Fibroblast of lung (primary cell): ENCODE measurements around the gene SP140. TPM values are rescaled to one million over a fixed set of nuclear protein-coding genes. Genes with fewer than 3 reads are reported as not detected.
"Not testable (repeated sequence)": the region's sequence is repeated elsewhere in the genome, so short reads cannot be mapped to it uniquely, and the experiment has no call there.

Experiments
- DNase-seq, 2 donors: peaks; one replicate each; pipeline versions ENCODE4 v3.0.0 to v3.0.0-alpha.2; 2010; ENCODE audit warnings: low read depth in 2 of 2
- H2AFZ ChIP-seq: 2 replicates; pipeline ENCODE4 v1.5.1; 2012; ENCODE audit warnings: low read length, control low read depth, inconsistent platforms
- H3K27ac ChIP-seq: 2 replicates; pipeline ENCODE4 v1.5.1; 2011; ENCODE audit warnings: low read length, control low read depth; ENCODE audit not compliant: insufficient read depth
- H3K27me3 ChIP-seq: 2 replicates; pipeline ENCODE4 v1.5.1; 2011; ENCODE audit warnings: mild to moderate bottlenecking, low read length; ENCODE audit not compliant: control insufficient read depth, insufficient read depth
- H3K36me3 ChIP-seq: 2 replicates; pipeline ENCODE4 v1.5.1; 2011; ENCODE audit warnings: low read length; ENCODE audit not compliant: control insufficient read depth, insufficient read depth
- H3K4me1 ChIP-seq: 2 replicates; pipeline ENCODE4 v1.5.1; 2011; ENCODE audit warnings: low read length; ENCODE audit not compliant: control insufficient read depth, insufficient read depth; ENCODE audit errors: extremely low read depth
- H3K4me2 ChIP-seq: 2 replicates; pipeline ENCODE4 v1.5.1; 2011; ENCODE audit warnings: low read length, control low read depth; ENCODE audit not compliant: insufficient read depth; ENCODE audit errors: extremely low read depth
- H3K4me3 ChIP-seq, 4 experiments: fragments of 200-600 bp in 1 of 4; sonication (generic) in 1 of 4; replicated peaks in 1 of 4; 2 replicates each; pipeline ENCODE4 v1.5.1; 2011 to 2016; ENCODE audit warnings: low read length in 4 of 4, low read depth in 3 of 4, mild to moderate bottlenecking in 3 of 4, control low read depth in 2 of 4, inconsistent platforms in 1 of 4, mixed read lengths in 1 of 4; ENCODE audit not compliant: insufficient read depth in 1 of 4; ENCODE audit errors: control extremely low read depth in 1 of 4
- H3K79me2 ChIP-seq: 2 replicates; pipeline ENCODE4 v1.5.1; 2012; ENCODE audit warnings: mild to moderate bottlenecking, low read length, inconsistent platforms; ENCODE audit not compliant: control insufficient read depth, insufficient read depth
- H3K9ac ChIP-seq: 2 replicates; pipeline ENCODE4 v1.5.1; 2011; ENCODE audit warnings: mild to moderate bottlenecking, low read length, control low read depth; ENCODE audit not compliant: insufficient read depth
- H3K9me3 ChIP-seq: 2 replicates; pipeline ENCODE4 v1.5.1; 2012; ENCODE audit warnings: low read depth, low read length; ENCODE audit not compliant: control insufficient read depth, insufficient read depth
- H4K20me1 ChIP-seq: 2 replicates; pipeline ENCODE4 v1.5.1; 2011; ENCODE audit warnings: low read length; ENCODE audit not compliant: control insufficient read depth, insufficient read depth; ENCODE audit errors: extremely low read depth
- EZH2 ChIP-seq: IDR thresholded peaks from 2 replicates; pipeline ENCODE4 v1.5.1; 2012; ENCODE audit warnings: low read length, control low read depth, mild to moderate bottlenecking; ENCODE audit errors: missing control alignments
- polyA plus RNA-seq, 2 donors: library from polyadenylated mRNA; depleted of rRNA in 1 of 2; stranded (reverse) in 1 of 2; unstranded in 1 of 2; fragments of >200 nt; gene quantifications; 2 replicates each; pipeline ENCODE4 v1.2.1, GENCODE V29; 2011 to 2012; ENCODE audit warnings: missing spikeins in 1 of 2
- total RNA-seq: library from RNA; depleted of rRNA; stranded (reverse); fragments of >200 nt; gene quantifications from 2 replicates; pipeline ENCODE4 v1.2.1, GENCODE V29; 2014
- TF ChIP-seq, protein P1 (sequence below), 2 donors: IDR thresholded peaks in 1 of 2; conservative IDR thresholded peaks in 1 of 2; 1 replicate in 1 of 2; 2 replicates in 1 of 2; pipeline ENCODE4 v1.5.1; 2011 to 2012; ENCODE audit warnings: low read length in 2 of 2, control low read depth in 1 of 2, inconsistent platforms in 1 of 2, low read depth in 1 of 2, mild to moderate bottlenecking in 1 of 2

SP140 gene
- total and polyA plus RNA-seq, 2 donors (not counting 1 experiment from before 2014, with no cell fraction given): 0.17 to 0.33 TPM

DNA sequence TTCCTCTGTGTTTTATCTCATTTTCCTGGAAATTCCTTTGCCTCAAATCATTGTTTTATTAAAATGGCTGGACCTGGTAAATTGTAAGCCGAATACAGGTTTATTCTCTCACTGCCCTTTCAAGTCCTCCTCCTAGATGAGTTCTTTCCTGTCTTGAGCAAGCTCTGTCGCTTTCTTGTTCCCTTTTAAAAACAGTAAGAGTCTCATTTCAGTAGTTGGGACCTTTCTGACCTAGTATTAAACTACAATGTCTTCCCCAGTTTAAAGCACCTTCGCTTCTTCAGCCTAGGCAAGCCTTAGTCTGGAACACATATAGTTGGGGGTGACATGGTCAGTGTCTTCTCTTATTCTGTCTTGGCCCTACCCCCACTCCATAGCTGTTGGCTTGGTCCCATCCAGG, 60.5 kb downstream of the SP140 start:
- Histone ChIP-seq H4K20me1 (no peaks in the 10 kb centered on the region), H3K4me3 (no peak overlapping the region), H3K27ac (no peak overlapping the region), H3K9ac (no peak overlapping the region), H2AFZ (no peak overlapping the region), H3K27me3 (no peaks in the 10 kb centered on the region), H3K9me3 (no peaks in the 10 kb centered on the region), H3K36me3 (no peaks in the 10 kb centered on the region), H3K4me1 (no peaks in the 10 kb centered on the region), H3K4me2 (no peak overlapping the region), H3K79me2 (no peaks in the 10 kb centered on the region)
- no peak for TF ChIP-seq EZH2
- TF ChIP-seq, protein P1, sequence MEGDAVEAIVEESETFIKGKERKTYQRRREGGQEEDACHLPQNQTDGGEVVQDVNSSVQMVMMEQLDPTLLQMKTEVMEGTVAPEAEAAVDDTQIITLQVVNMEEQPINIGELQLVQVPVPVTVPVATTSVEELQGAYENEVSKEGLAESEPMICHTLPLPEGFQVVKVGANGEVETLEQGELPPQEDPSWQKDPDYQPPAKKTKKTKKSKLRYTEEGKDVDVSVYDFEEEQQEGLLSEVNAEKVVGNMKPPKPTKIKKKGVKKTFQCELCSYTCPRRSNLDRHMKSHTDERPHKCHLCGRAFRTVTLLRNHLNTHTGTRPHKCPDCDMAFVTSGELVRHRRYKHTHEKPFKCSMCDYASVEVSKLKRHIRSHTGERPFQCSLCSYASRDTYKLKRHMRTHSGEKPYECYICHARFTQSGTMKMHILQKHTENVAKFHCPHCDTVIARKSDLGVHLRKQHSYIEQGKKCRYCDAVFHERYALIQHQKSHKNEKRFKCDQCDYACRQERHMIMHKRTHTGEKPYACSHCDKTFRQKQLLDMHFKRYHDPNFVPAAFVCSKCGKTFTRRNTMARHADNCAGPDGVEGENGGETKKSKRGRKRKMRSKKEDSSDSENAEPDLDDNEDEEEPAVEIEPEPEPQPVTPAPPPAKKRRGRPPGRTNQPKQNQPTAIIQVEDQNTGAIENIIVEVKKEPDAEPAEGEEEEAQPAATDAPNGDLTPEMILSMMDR (conservative IDR thresholded peaks at IDR 0.05 in 1 of 2, IDR thresholded peaks at IDR 0.05 in 1 of 2; ENCODE audit: low read depth in 1 of 2, low read length in 2 of 2): no peak
- no peak for DNase-seq

DNA sequence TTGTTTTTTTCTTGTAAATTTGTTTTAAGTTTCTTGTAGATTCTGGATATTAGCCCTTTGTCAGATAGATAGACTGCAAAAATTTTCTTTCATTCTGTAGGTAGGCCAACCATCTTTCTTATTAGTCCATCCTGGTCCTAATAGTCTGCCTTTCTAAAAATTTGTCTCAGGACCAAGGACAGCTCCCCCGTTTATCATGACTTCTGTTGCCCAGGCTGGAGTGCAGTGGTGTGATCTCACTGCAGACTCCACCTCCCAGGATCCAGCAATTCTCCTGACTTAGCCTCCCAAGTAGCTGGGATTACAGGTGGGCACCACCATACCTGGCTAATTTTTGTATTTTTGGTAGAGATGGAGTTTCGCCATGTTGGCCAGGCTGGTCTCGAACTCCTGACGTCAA, 63.8 kb downstream of the SP140 start:
- H3K9ac ChIP-seq, H3K79me2 ChIP-seq, H4K20me1 ChIP-seq, H3K9me3 ChIP-seq, H3K4me2 ChIP-seq, H3K4me1 ChIP-seq, H3K4me3 ChIP-seq, H3K27me3 ChIP-seq, H3K27ac ChIP-seq, H3K36me3 ChIP-seq, H2AFZ ChIP-seq: not testable (repeated sequence)
- peak; percentile 22 to 43 for DNase-seq

DNA sequence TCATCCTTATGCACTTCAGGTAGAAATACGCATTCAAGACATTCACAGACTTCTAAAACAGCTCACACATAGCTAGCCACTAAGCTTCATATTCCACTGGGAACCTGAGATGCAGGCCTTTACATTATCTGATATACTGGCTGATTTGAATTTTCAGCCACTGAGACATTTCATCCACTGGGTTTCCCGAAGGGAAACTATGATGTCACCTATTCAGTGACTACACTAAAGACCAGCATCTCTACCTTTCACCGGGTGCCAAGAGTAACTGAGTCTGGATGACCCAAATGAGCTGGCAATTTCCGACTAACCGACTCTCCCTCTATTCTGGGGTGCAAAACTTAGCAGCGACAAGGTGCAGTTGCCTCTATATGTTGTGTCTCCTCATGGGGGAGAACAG, 69.7 kb downstream of the SP140 start:
- no peak overlapping the region for H3K4me3 ChIP-seq
- no peak overlapping the region for H3K27ac ChIP-seq
- H3K27me3 ChIP-seq: no peaks in the 10 kb centered on the region
- no peaks in the 10 kb centered on the region for H3K4me1 ChIP-seq
- TF ChIP-seq EZH2: no peak
- TF ChIP-seq, protein P1 (conservative IDR thresholded peaks at IDR 0.05 in 1 of 2, IDR thresholded peaks at IDR 0.05 in 1 of 2; ENCODE audit: low read depth in 1 of 2, low read length in 2 of 2): no peak
- no peak overlapping the region for H3K4me2 ChIP-seq
- no peaks in the 10 kb centered on the region for H4K20me1 ChIP-seq
- no peaks in the 10 kb centered on the region for H3K9me3 ChIP-seq
- no peaks in the 10 kb centered on the region for H3K79me2 ChIP-seq
- DNase-seq: no peak
- H2AFZ ChIP-seq: no peak overlapping the region
- no peak overlapping the region for H3K9ac ChIP-seq
- no peaks in the 10 kb centered on the region for H3K36me3 ChIP-seq
